GM23248 (cell line): ENCODE results near the gene SEZ6.

Experiments
- EZH2 ChIP-seq: fragments of 200-600 bp; sonication (generic); IDR thresholded peaks from 2 replicates; pipeline ENCODE4 v1.6.1; 2018; ENCODE audit warnings: antibody characterized with exemption, mild to moderate bottlenecking; ENCODE audit not compliant: insufficient read depth, poor library complexity, severe bottlenecking
- EZH2phosphoT487 ChIP-seq: fragments of 200-600 bp; sonication (generic); IDR thresholded peaks from 2 replicates; pipeline ENCODE4 v1.6.1; 2018; ENCODE audit warnings: antibody characterized with exemption, moderate library complexity, mild to moderate bottlenecking, low read depth; ENCODE audit not compliant: insufficient read depth

DNA sequence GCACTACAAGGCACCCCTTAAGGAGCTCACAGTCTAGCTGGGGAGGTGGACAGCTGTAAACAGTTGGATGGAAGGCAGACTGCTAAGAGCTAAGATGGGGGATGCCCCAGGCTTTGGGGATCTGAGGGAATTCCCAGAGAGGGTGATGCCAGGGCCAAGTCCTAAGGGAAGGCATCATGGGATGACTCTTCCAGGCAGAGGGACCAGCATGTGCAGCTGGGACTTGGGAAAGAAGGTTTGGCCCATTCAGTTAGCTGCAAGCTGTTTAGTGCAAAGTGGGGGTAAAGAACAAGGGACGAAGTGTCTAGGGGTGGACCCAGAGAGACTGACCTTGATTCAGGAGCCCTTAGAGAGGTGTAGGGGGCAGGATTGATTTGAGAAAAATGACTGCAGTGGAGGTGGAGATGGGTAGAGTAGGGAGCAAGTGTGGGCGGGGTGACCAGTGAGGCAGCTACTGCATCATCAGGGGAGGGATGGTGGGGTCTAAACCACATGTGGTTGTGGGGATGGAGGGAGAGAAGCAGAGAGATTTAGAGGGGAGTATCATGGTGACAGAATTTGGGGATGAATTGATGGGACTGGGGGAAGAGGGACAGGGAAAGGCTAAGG is 27.4 kb downstream of the SEZ6 start:
- TF ChIP-seq EZH2phosphoT487 (no peak), EZH2 (no peak)
